Right lobe of liver (tissue), 6 donors: ENCODE results near the gene CTRB1. TPM values are rescaled to one million over a fixed set of nuclear protein-coding genes. Genes with fewer than 3 reads are reported as not detected.

Source experiments
- ATAC-seq, 4 donors: fragments of 200-7000 bp; cut with Tn5 transposase; one replicate each; pipeline ENCODE4 v1.9.1; 2020; ENCODE audit warnings: mild to moderate bottlenecking in 4 of 4, moderate library complexity in 4 of 4
- DNase-seq, 3 donors: peaks; one replicate each; pipeline ENCODE4 v3.0.0-alpha.2; 2020
- H3K27ac ChIP-seq, 3 donors: fragments of 200-600 bp; one replicate each; pipeline ENCODE4 v1.8.0; 2022
- H3K27me3 ChIP-seq, 2 donors: fragments of 200-600 bp; one replicate each; pipeline ENCODE4 v1.8.0; 2022
- H3K36me3 ChIP-seq, 4 donors: fragments of 200-600 bp; sonication (generic) in 1 of 4; one replicate each; pipeline versions ENCODE4 v1.5.1 to v1.8.0; 2017 to 2022; ENCODE audit warnings: control low read depth in 1 of 4
- H3K4me1 ChIP-seq, 4 donors: fragments of 200-600 bp; sonication (generic) in 1 of 4; one replicate each; pipeline versions ENCODE4 v1.5.1 to v1.8.0; 2017 to 2022; ENCODE audit warnings: control low read depth in 1 of 4
- H3K4me3 ChIP-seq, 3 donors: fragments of 200-600 bp; one replicate each; pipeline ENCODE4 v1.8.0; 2022
- H3K9me3 ChIP-seq, 4 donors: fragments of 200-600 bp; sonication (generic) in 1 of 4; one replicate each; pipeline versions ENCODE4 v1.5.1 to v1.8.0; 2017 to 2022; ENCODE audit warnings: control low read depth in 1 of 4
- POLR2A ChIP-seq: fragments of 450-650 bp; IDR thresholded peaks from one replicate; pipeline ENCODE4 v1.6.1; 2017; ENCODE audit warnings: antibody characterized with exemption, mild to moderate bottlenecking
- WGBS: methylation state at CpG from one replicate; pipeline ENCODE4 v1.1.6; 2018; ENCODE audit warnings: low coverage, low lambda C conversion rate; ENCODE audit not compliant: insufficient coverage; ENCODE audit errors: missing lambda C conversion rate; 5-methylcytosine and 5-hydroxymethylcytosine counted together
- intact Hi-C, 2 donors: fragments of 100-400 bp; cut with DNase I; formaldehyde crosslinking; loops; one replicate each; pipeline versions ENCODE4 v1.11.2 to v1.14.1; 2022
- total RNA-seq, 6 experiments: library from RNA; depleted of rRNA in 2 of 6; stranded (reverse); fragments of >200 nt in 2 of 6; fragmentation: NEBNext Ultra II Directional in 3 of 6; extraction: Animal tissue kit (Norgen Biotek cat#: 25700) in 3 of 6; gene quantifications; one replicate each; pipeline versions ENCODE4 v1.1.0 to v1.2.4, GENCODE V29; 2016 to 2023
- TF ChIP-seq, protein P1 (sequence below), 4 donors: fragments of 200-600 bp in 3 of 4; fragments of 450-650 bp in 1 of 4; IDR thresholded peaks; one replicate each; pipeline versions ENCODE4 v1.5.1 to v1.8.0; 2016 to 2022; ENCODE audit warnings: antibody characterized with exemption in 4 of 4, mild to moderate bottlenecking in 2 of 4
- donor health status: DM: no; HTN: yes; CAD: no.
- donor health status: DM: no; HTN: no; CAD: no.
- donor health status: DM: no; HTN: no; CAD: no.
- donor health status: DM: no; HTN: yes; CAD: no.
- donor health status: DM: no; HTN: yes; CAD: no.

Gene CTRB1
- total RNA-seq, 6 experiments from 2014 or later = not detected

DNA sequence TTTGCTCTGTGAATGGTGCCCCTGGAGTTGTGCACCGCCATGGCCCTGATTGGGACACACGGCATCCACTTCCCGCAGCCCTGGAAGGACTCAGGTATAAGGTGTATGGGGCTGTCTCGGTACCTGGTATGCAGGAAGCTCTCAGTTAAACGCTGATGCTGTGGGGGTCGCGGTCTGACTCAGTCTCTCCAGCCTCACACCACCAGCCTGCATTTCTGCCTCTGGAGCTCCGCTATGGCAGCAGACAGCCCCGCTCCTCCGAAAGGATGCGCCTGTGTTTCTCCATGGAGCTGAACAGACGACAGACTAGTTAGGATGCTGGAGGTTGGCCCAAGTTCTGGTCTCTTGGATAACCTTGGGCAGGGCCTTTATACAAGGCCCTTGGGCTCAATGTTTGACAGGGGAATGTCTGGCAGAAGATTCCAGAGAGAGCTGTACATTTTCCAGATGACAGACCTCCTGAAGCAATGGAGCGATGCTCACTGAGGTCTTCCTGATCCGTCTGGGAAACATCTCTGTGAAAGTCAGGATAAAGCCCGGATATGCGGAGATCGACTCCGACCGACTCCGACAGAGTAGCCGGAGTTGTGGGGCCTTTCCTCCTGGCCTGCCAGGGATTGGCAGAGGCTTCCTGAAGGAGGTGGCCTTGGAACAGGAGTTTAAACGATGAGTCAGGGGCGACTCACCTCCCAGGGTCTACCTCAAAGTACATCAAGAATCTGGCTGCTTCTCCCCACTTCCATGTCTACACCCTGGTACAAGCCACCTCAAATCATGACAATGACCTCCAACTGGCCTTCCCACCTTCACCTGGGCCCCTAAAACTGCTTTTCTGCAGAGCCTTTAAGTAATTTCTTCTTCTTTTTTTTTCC, 54.5 kb downstream of the CTRB1 start:
- H3K27me3 ChIP-seq = no peaks in the 10 kb centered on the region
- no peaks in the 10 kb centered on the region for H3K36me3 ChIP-seq
- TF ChIP-seq POLR2A = no peak
- TF ChIP-seq, protein P1, sequence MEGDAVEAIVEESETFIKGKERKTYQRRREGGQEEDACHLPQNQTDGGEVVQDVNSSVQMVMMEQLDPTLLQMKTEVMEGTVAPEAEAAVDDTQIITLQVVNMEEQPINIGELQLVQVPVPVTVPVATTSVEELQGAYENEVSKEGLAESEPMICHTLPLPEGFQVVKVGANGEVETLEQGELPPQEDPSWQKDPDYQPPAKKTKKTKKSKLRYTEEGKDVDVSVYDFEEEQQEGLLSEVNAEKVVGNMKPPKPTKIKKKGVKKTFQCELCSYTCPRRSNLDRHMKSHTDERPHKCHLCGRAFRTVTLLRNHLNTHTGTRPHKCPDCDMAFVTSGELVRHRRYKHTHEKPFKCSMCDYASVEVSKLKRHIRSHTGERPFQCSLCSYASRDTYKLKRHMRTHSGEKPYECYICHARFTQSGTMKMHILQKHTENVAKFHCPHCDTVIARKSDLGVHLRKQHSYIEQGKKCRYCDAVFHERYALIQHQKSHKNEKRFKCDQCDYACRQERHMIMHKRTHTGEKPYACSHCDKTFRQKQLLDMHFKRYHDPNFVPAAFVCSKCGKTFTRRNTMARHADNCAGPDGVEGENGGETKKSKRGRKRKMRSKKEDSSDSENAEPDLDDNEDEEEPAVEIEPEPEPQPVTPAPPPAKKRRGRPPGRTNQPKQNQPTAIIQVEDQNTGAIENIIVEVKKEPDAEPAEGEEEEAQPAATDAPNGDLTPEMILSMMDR (IDR thresholded peaks at IDR 0.05) = no peak
- DNase-seq = no peak
- H3K9me3 ChIP-seq = no peaks in the 10 kb centered on the region
- H3K4me3 ChIP-seq = no peak overlapping the region
- no peaks in the 10 kb centered on the region for H3K4me1 ChIP-seq
- 72% methylated on average over 3 of the region's 23 CpGs for WGBS
- peak in 1 of 4 donors; percentile 54 for ATAC-seq
- intact Hi-C loops = no loop called here
- H3K27ac ChIP-seq = no peak overlapping the region

Other genes with a start within 250 kb of the CTRB1 start
- 10 to 100 TPM; 23.2 to 69.5 (median 48.3) TPM for gene WDR59, start 233.9 kb upstream of the CTRB1 start, total RNA-seq
- gene ZNRF1, start 220.0 kb upstream of the CTRB1 start, total RNA-seq = 10 to 100 TPM; 10.2 to 18.8 (median 11.1) TPM
- 10 to 100 TPM; 62.9 to 98.5 (median 90.2) TPM for gene LDHD, start 102.2 kb upstream of the CTRB1 start, total RNA-seq
- 10 to 100 TPM in 3 of 6 experiments, 1 to 10 TPM in 3; 3.7 to 18.6 (median 9.3) TPM for gene ZFP1, start 70.5 kb upstream of the CTRB1 start, total RNA-seq
- not detected for gene CTRB2, start 11.8 kb upstream of the CTRB1 start, total RNA-seq
- gene BCAR1, start 32.6 kb downstream of the CTRB1 start, total RNA-seq = 100 to 1,000 TPM in 1 of 6 experiments, 10 to 100 TPM in 5; 29.2 to 108 (median 51.2) TPM
- gene CFDP1, start 214.5 kb downstream of the CTRB1 start, total RNA-seq = 10 to 100 TPM; 23.9 to 43.3 (median 36.0) TPM
- 10 to 100 TPM in 5 of 6 experiments, 1 to 10 TPM in 1; 9.4 to 15.5 (median 12.8) TPM for gene TMEM170A, start 245.7 kb downstream of the CTRB1 start, total RNA-seq